ENCODE data around the gene MAGI2.
"Not testable (repeated sequence)": the region's sequence is repeated elsewhere in the genome, so short reads cannot be mapped to it uniquely, and the experiment has no call there.

MAGI2 gene

GRCh38 chr7:79034730-79035129 is 418.7 kb downstream of the MAGI2 start:
- WGBS, 2 donors (ENCODE audit: extremely low coverage in 2 of 2, insufficient read length in 2 of 2, insufficient replicate concordance in 1 of 2): no CpG with 5 or more reads among the region's 5 CpGs
- H4K91ac ChIP-seq (ENCODE audit: low read depth, low read length, poor library complexity): no peak overlapping the region
- H3K27me3 ChIP-seq (ENCODE audit: control insufficient read depth in 3 of 3, insufficient read depth in 3 of 3, low read depth in 1 of 3, low read length in 3 of 3): no peaks in the 10 kb centered on the region
- no peak overlapping the region for H3K23ac ChIP-seq (ENCODE audit: low read depth, low read length, poor library complexity)
- H3K9me3 ChIP-seq (replicated peaks in 1 of 2; ENCODE audit: control insufficient read depth in 2 of 2, insufficient read depth in 1 of 2, low read depth in 1 of 2, low read length in 2 of 2): no peaks in the 10 kb centered on the region
- no peak overlapping the region for H2BK120ac ChIP-seq (ENCODE audit: low read depth, low read length)
- H3K79me1 ChIP-seq (ENCODE audit: low read depth, low read length): no peaks in the 10 kb centered on the region
- no peak overlapping the region for H4K8ac ChIP-seq (ENCODE audit: low read depth, low read length)
- H2AK5ac ChIP-seq (ENCODE audit: low read depth, low read length): no peak overlapping the region
- no peak overlapping the region for H3K4me2 ChIP-seq (ENCODE audit: insufficient read depth, low read length, poor library complexity, severe bottlenecking)
- no peak overlapping the region for H3K27ac ChIP-seq (replicated peaks; ENCODE audit: low read length)
- H3K4me1 ChIP-seq (ENCODE audit: control insufficient read depth in 2 of 2, insufficient read depth in 1 of 2, low read depth in 1 of 2, low read length in 2 of 2): no peaks in the 10 kb centered on the region
- H2BK15ac ChIP-seq (ENCODE audit: low read length): no peak overlapping the region
- H3K14ac ChIP-seq (ENCODE audit: low read length): no peak overlapping the region
- no peak overlapping the region for H2BK12ac ChIP-seq (ENCODE audit: low read length)
- H2BK5ac ChIP-seq (ENCODE audit: low read length): no peak overlapping the region
- no peak overlapping the region for H3K4ac ChIP-seq (ENCODE audit: low read length)
- no peak overlapping the region for H3K18ac ChIP-seq (ENCODE audit: low read length)
- no peaks in the 10 kb centered on the region for H3K36me3 ChIP-seq (replicated peaks in 1 of 2; ENCODE audit: control insufficient read depth in 2 of 2, insufficient read depth in 2 of 2, low read length in 2 of 2)
- no peak overlapping the region for H2AFZ ChIP-seq (ENCODE audit: low read length)
- H3K9ac ChIP-seq (ENCODE audit: low read depth, low read length, poor library complexity): no peak overlapping the region
- no peak for DNase-seq (ENCODE audit: low spot score)
- no peak overlapping the region for H3K4me3 ChIP-seq (ENCODE audit: low read length in 2 of 2)

- not testable (repeated sequence) for H3K14ac ChIP-seq (ENCODE audit: low read length); H2BK120ac ChIP-seq (ENCODE audit: low read depth, low read length); DNase-seq (ENCODE audit: low spot score); H3K18ac ChIP-seq (ENCODE audit: low read length); H3K9ac ChIP-seq (ENCODE audit: low read depth, low read length, poor library complexity); H4K91ac ChIP-seq (ENCODE audit: low read depth, low read length, poor library complexity); H3K27ac ChIP-seq (replicated peaks; ENCODE audit: low read length); H4K8ac ChIP-seq (ENCODE audit: low read depth, low read length); H3K4me3 ChIP-seq (ENCODE audit: low read length in 2 of 2); H2BK12ac ChIP-seq (ENCODE audit: low read length); H3K4ac ChIP-seq (ENCODE audit: low read length); H3K9me3 ChIP-seq (replicated peaks in 1 of 2; ENCODE audit: control insufficient read depth in 2 of 2, insufficient read depth in 1 of 2, low read depth in 1 of 2, low read length in 2 of 2); H3K4me2 ChIP-seq (ENCODE audit: insufficient read depth, low read length, poor library complexity, severe bottlenecking); H2AFZ ChIP-seq (ENCODE audit: low read length); H3K79me1 ChIP-seq (ENCODE audit: low read depth, low read length); H3K27me3 ChIP-seq (ENCODE audit: control insufficient read depth in 3 of 3, insufficient read depth in 3 of 3, low read depth in 1 of 3, low read length in 3 of 3); H2BK5ac ChIP-seq (ENCODE audit: low read length); H3K23ac ChIP-seq (ENCODE audit: low read depth, low read length, poor library complexity); H2BK15ac ChIP-seq (ENCODE audit: low read length); H3K36me3 ChIP-seq (replicated peaks in 1 of 2; ENCODE audit: control insufficient read depth in 2 of 2, insufficient read depth in 2 of 2, low read length in 2 of 2); H3K4me1 ChIP-seq (ENCODE audit: control insufficient read depth in 2 of 2, insufficient read depth in 1 of 2, low read depth in 1 of 2, low read length in 2 of 2); H2AK5ac ChIP-seq (ENCODE audit: low read depth, low read length)
- no CpG with 5 or more reads among the region's 2 CpGs for WGBS, 2 donors (ENCODE audit: extremely low coverage in 2 of 2, insufficient read length in 2 of 2, insufficient replicate concordance in 1 of 2)
Observed at GRCh38 chr7:79019711-79020110, 433.8 kb downstream of the MAGI2 start.

- no peak overlapping the region for H3K4me3 ChIP-seq (ENCODE audit: low read length in 2 of 2)
- H3K27ac ChIP-seq (replicated peaks; ENCODE audit: low read length): no peak overlapping the region
- no peak overlapping the region for H4K8ac ChIP-seq (ENCODE audit: low read depth, low read length)
- no peak overlapping the region for H2BK12ac ChIP-seq (ENCODE audit: low read length)
- H3K4ac ChIP-seq (ENCODE audit: low read length): no peak overlapping the region
- WGBS, 2 donors (ENCODE audit: extremely low coverage in 2 of 2, insufficient read length in 2 of 2, insufficient replicate concordance in 1 of 2): no CpG with 5 or more reads among the region's 2 CpGs
- no peak overlapping the region for H2AK5ac ChIP-seq (ENCODE audit: low read depth, low read length)
- H2AFZ ChIP-seq (ENCODE audit: low read length): no peak overlapping the region
- H3K4me2 ChIP-seq (ENCODE audit: insufficient read depth, low read length, poor library complexity, severe bottlenecking): no peak overlapping the region
- H3K36me3 ChIP-seq (replicated peaks in 1 of 2; ENCODE audit: control insufficient read depth in 2 of 2, insufficient read depth in 2 of 2, low read length in 2 of 2): no peaks in the 10 kb centered on the region
- H3K9me3 ChIP-seq (replicated peaks in 1 of 2; ENCODE audit: control insufficient read depth in 2 of 2, insufficient read depth in 1 of 2, low read depth in 1 of 2, low read length in 2 of 2): no peaks in the 10 kb centered on the region
- H3K18ac ChIP-seq (ENCODE audit: low read length): no peak overlapping the region
- H3K4me1 ChIP-seq (ENCODE audit: control insufficient read depth in 2 of 2, insufficient read depth in 1 of 2, low read depth in 1 of 2, low read length in 2 of 2): no peaks in the 10 kb centered on the region
- no peak overlapping the region for H4K91ac ChIP-seq (ENCODE audit: low read depth, low read length, poor library complexity)
- H2BK15ac ChIP-seq (ENCODE audit: low read length): no peak overlapping the region
- DNase-seq (ENCODE audit: low spot score): no peak
- H3K79me1 ChIP-seq (ENCODE audit: low read depth, low read length): no peaks in the 10 kb centered on the region
- H2BK5ac ChIP-seq (ENCODE audit: low read length): no peak overlapping the region
- H2BK120ac ChIP-seq (ENCODE audit: low read depth, low read length): no peak overlapping the region
- no peak overlapping the region for H3K9ac ChIP-seq (ENCODE audit: low read depth, low read length, poor library complexity)
- no peak overlapping the region for H3K23ac ChIP-seq (ENCODE audit: low read depth, low read length, poor library complexity)
- H3K27me3 ChIP-seq (ENCODE audit: control insufficient read depth in 3 of 3, insufficient read depth in 3 of 3, low read depth in 1 of 3, low read length in 3 of 3): no peaks in the 10 kb centered on the region
- no peak overlapping the region for H3K14ac ChIP-seq (ENCODE audit: low read length)
Observed at GRCh38 chr7:79011921-79012320, 441.5 kb downstream of the MAGI2 start.

- H3K4ac ChIP-seq (ENCODE audit: low read length): no peak overlapping the region
- no peak overlapping the region for H3K4me3 ChIP-seq (ENCODE audit: low read length in 2 of 2)
- no peak overlapping the region for H3K27ac ChIP-seq (replicated peaks; ENCODE audit: low read length)
- DNase-seq (ENCODE audit: low spot score): no peak
- no peak overlapping the region for H3K4me2 ChIP-seq (ENCODE audit: insufficient read depth, low read length, poor library complexity, severe bottlenecking)
- no peak overlapping the region for H3K9ac ChIP-seq (ENCODE audit: low read depth, low read length, poor library complexity)
- no peak overlapping the region for H3K14ac ChIP-seq (ENCODE audit: low read length)
- no peak overlapping the region for H2BK12ac ChIP-seq (ENCODE audit: low read length)
- no peak overlapping the region for H2AK5ac ChIP-seq (ENCODE audit: low read depth, low read length)
- no peak overlapping the region for H2BK120ac ChIP-seq (ENCODE audit: low read depth, low read length)
- no peak overlapping the region for H2BK5ac ChIP-seq (ENCODE audit: low read length)
- no peak overlapping the region for H3K18ac ChIP-seq (ENCODE audit: low read length)
- no peaks in the 10 kb centered on the region for H3K79me1 ChIP-seq (ENCODE audit: low read depth, low read length)
- H3K4me1 ChIP-seq (ENCODE audit: control insufficient read depth in 2 of 2, insufficient read depth in 1 of 2, low read depth in 1 of 2, low read length in 2 of 2): no peaks in the 10 kb centered on the region
- H3K9me3 ChIP-seq (replicated peaks in 1 of 2; ENCODE audit: control insufficient read depth in 2 of 2, insufficient read depth in 1 of 2, low read depth in 1 of 2, low read length in 2 of 2): no peaks in the 10 kb centered on the region
- no peaks in the 10 kb centered on the region for H3K27me3 ChIP-seq (ENCODE audit: control insufficient read depth in 3 of 3, insufficient read depth in 3 of 3, low read depth in 1 of 3, low read length in 3 of 3)
- no peak overlapping the region for H2BK15ac ChIP-seq (ENCODE audit: low read length)
- no peak overlapping the region for H3K23ac ChIP-seq (ENCODE audit: low read depth, low read length, poor library complexity)
- H4K91ac ChIP-seq (ENCODE audit: low read depth, low read length, poor library complexity): no peak overlapping the region
- no peaks in the 10 kb centered on the region for H3K36me3 ChIP-seq (replicated peaks in 1 of 2; ENCODE audit: control insufficient read depth in 2 of 2, insufficient read depth in 2 of 2, low read length in 2 of 2)
- H4K8ac ChIP-seq (ENCODE audit: low read depth, low read length): no peak overlapping the region
- no peak overlapping the region for H2AFZ ChIP-seq (ENCODE audit: low read length)
Observed at GRCh38 chr7:79009647-79010046, 443.8 kb downstream of the MAGI2 start.

Measured in neuronal stem cell (in vitro differentiated cells).